Progenitor cell of endocrine pancreas (in vitro differentiated cells): ENCODE results near the gene UTP14C. TPM values are rescaled to one million over a fixed set of nuclear protein-coding genes. Genes with fewer than 3 reads are reported as not detected.

ENCODE experiments used
- DNase-seq: peaks from one replicate; pipeline ENCODE4 v3.0.0; 2021; ENCODE audit warnings: low spot score; ENCODE audit not compliant: unreplicated experiment
- H3K27ac Mint-ChIP-seq: 2 replicates; pipeline ENCODE4 v1.8.0; 2021; ENCODE audit warnings: mild to moderate bottlenecking, moderate library complexity, mixed read lengths
- H3K27me3 Mint-ChIP-seq: 2 replicates; pipeline ENCODE4 v1.8.0; 2021; ENCODE audit warnings: mixed read lengths
- H3K36me3 Mint-ChIP-seq: 2 replicates; pipeline ENCODE4 v1.8.0; 2022; ENCODE audit warnings: mixed read lengths; ENCODE audit not compliant: insufficient read depth
- H3K4me1 Mint-ChIP-seq: 2 replicates; pipeline ENCODE4 v1.8.0; 2021; ENCODE audit warnings: low read depth, mixed read lengths
- H3K4me3 Mint-ChIP-seq: 2 replicates; pipeline ENCODE4 v1.8.0; 2021; ENCODE audit warnings: low read depth, mild to moderate bottlenecking, moderate library complexity, mixed read lengths
- H3K9me3 Mint-ChIP-seq: 2 replicates; pipeline ENCODE4 v1.8.0; 2021; ENCODE audit warnings: low read depth, mixed read lengths
- total RNA-seq: library from RNA; stranded (reverse); gene quantifications from 2 replicates; pipeline ENCODE4 v1.2.1, GENCODE V29; 2021
- TF ChIP-seq, protein P1 (sequence below): fragments of 200-600 bp; sonication (generic); IDR thresholded peaks from one replicate; pipeline ENCODE4 v1.5.0; 2021; ENCODE audit warnings: antibody characterized with exemption, mild to moderate bottlenecking; ENCODE audit not compliant: unreplicated experiment

The UTP14C gene
- total RNA-seq, 1 donor from 2014 or later, result 22.6 TPM

DNA sequence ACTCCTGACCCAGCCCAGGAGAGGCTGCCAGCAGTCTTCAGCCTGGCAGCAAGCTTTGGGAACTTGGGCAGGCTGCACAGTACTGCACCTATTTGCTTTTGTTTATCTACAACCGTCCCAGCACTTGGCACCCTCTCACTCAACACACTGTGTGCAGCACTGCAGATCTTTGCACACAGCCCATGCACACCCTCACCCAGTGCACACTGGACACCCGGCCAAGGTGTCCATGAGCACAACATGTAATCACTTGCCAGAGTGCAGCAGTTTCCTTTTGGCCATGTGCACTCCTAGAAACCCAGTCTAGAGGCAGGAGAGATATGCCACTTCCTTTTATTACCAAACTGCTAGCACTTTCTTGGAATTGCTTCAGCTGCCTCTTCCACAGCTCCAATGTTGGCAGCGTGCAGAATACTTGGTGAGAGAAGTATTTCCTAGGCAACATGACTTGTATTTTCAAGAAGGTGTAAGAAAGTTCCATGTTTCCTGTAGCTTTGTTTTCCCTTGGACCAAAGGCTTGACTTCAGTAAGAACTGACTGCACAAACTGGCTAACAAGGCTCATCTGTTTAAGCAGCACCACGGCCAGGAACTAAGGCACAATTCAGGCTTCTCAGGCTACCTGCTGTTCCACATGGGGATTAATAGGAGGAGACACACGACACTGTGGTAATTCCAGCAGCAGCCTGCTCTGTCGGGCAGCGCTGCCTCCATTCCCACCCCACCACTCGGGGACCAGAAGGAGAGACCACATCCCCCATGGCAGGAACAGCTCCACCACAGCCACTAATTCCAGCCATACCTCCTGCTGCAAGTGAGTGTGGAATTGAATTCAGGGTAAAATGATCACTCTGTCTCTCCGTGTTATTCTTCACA is 28.6 kb upstream of the UTP14C start:
- Mint-ChIP-seq H3K9me3 (no peaks in the 10 kb centered on the region), H3K27ac (peak overlapping the region; percentile 63), H3K36me3 (peaks cover 2% of the 10 kb centered on the region), H3K4me1 (peaks cover 67% of the 10 kb centered on the region), H3K27me3 (no peaks in the 10 kb centered on the region), H3K4me3 (no peak overlapping the region)
- TF ChIP-seq, protein P1, sequence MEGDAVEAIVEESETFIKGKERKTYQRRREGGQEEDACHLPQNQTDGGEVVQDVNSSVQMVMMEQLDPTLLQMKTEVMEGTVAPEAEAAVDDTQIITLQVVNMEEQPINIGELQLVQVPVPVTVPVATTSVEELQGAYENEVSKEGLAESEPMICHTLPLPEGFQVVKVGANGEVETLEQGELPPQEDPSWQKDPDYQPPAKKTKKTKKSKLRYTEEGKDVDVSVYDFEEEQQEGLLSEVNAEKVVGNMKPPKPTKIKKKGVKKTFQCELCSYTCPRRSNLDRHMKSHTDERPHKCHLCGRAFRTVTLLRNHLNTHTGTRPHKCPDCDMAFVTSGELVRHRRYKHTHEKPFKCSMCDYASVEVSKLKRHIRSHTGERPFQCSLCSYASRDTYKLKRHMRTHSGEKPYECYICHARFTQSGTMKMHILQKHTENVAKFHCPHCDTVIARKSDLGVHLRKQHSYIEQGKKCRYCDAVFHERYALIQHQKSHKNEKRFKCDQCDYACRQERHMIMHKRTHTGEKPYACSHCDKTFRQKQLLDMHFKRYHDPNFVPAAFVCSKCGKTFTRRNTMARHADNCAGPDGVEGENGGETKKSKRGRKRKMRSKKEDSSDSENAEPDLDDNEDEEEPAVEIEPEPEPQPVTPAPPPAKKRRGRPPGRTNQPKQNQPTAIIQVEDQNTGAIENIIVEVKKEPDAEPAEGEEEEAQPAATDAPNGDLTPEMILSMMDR, result no peak
- no peak for DNase-seq

DNA sequence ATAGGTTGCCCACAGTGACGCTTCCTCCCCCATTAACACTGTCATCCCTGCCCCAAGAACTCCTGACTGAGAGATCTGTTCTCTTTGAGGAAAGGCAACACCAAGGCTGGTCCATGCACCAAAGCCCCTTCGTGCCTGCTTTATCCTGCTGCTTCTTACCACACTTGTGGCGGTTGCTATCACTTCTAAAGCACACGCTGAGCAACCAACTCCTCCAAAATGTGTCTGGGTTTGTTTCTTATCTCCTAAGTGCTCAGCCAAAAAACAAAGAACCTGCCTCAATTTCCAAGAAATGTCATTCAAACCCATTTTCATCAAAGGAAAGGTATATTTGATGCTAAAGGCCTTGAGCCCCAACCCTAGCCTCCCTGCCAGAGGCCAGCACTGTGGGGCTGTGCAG is 27.9 kb upstream of the UTP14C start:
- Mint-ChIP-seq H3K27me3 (no peaks in the 10 kb centered on the region), H3K4me1 (peaks cover 72% of the 10 kb centered on the region)

DNA sequence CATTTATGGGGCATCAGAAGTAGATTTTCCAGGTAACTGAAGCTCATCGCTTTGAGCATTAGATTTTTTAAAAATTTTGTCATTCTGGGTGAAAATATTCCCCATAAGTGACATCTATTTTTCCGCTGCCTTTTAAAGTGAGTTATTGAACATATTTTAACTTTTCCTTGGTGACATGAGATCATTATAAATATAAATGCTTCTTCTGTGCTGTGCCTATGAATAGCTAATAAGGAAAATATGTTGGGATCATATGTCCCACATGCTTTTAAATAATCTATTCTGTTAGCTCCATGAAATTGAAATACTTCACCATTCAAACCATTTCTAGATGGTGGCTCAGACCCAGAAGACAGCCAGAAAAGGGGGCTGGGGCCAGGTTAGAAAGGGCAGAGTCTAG is 27.3 kb upstream of the UTP14C start:
- no peaks in the 10 kb centered on the region for H3K36me3 Mint-ChIP-seq
- no peak for DNase-seq
- H3K27ac Mint-ChIP-seq, result peak overlapping the region; percentile 88
- TF ChIP-seq, protein P1, result no peak
- no peaks in the 10 kb centered on the region for H3K27me3 Mint-ChIP-seq
- H3K4me1 Mint-ChIP-seq, result peaks cover 75% of the 10 kb centered on the region
- H3K9me3 Mint-ChIP-seq, result no peaks in the 10 kb centered on the region
- H3K4me3 Mint-ChIP-seq, result no peak overlapping the region

More for the DNA sequence above, 27.9 kb upstream of the UTP14C start:
- H3K27ac Mint-ChIP-seq, result peak overlapping the region; percentile 88
- no peak for DNase-seq
- TF ChIP-seq, protein P1, result no peak
- H3K4me3 Mint-ChIP-seq, result no peak overlapping the region
- H3K9me3 Mint-ChIP-seq, result no peaks in the 10 kb centered on the region
- H3K36me3 Mint-ChIP-seq, result no peaks in the 10 kb centered on the region

DNA sequence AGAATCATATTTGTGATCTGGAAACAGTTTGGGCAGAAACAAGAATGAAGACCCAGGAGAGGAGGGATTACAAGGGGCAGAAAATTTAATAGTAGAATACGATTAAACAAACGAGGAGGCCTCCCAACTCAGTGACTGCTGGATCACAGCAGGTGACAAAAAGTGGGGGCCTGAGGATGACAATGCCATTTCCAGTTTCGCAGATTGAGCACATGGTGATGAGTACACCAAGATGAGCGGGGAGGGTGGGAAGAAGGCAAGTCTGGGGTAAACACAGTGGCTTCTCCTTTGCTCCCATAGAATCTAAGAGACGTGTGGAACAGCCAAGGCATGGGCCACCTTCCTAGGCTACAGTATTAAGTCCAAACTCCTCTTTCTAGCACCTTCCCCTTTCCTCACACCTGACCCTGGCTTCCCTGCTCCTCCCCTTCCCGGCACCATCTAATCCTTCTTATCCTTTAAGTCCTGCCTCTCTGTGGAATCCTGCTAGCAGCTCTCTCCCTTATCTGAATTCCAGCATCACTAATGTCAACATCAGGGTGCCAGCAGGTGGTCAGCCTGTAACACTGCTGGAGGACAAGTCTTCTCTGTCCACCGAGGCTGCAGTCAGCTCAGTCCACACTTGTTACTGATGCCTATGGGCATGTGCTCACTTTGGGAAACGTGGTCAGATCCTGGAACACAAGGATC is 26.7 kb upstream of the UTP14C start:
- Mint-ChIP-seq H3K4me1 (peaks cover 77% of the 10 kb centered on the region), H3K27ac (peak overlapping the region; percentile 88)

More for the DNA sequence above, 26.7 kb upstream of the UTP14C start:
- Mint-ChIP-seq H3K4me3 (peak overlapping the region; percentile 17), H3K36me3 (no peaks in the 10 kb centered on the region), H3K27me3 (no peaks in the 10 kb centered on the region), H3K9me3 (no peaks in the 10 kb centered on the region)
- no peak for DNase-seq
- TF ChIP-seq, protein P1, result no peak
